GM12873 (cell line): ENCODE measurements around the gene ABI3BP.

ENCODE experiments used
- TF ChIP-seq, protein P1 (sequence below): IDR thresholded peaks from 2 replicates; pipeline ENCODE4 v1.5.1; 2012; ENCODE audit warnings: low read depth, mild to moderate bottlenecking, moderate library complexity, low read length, control low read depth; ENCODE audit not compliant: insufficient read depth; ENCODE audit errors: missing control alignments

The ABI3BP gene

DNA sequence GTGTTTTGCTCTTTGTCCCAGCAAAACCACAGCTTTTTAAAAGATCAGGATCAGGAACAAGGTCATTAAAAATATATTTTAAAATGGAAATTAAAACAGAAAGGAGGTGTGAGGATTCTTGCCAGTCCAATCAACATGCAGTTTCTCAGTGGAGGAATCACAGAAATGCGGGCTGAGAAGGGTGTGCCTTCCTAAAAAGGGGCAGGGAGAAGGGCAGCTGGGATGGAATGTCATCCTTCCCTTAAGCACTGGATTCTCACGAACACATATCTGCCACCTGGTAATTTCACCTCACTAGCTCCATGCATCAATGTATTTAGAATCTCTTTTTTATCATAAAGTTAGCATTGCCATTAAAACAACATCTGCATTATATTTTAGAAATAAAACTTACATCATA, 21.4 kb downstream of the ABI3BP start:
- TF ChIP-seq, protein P1, sequence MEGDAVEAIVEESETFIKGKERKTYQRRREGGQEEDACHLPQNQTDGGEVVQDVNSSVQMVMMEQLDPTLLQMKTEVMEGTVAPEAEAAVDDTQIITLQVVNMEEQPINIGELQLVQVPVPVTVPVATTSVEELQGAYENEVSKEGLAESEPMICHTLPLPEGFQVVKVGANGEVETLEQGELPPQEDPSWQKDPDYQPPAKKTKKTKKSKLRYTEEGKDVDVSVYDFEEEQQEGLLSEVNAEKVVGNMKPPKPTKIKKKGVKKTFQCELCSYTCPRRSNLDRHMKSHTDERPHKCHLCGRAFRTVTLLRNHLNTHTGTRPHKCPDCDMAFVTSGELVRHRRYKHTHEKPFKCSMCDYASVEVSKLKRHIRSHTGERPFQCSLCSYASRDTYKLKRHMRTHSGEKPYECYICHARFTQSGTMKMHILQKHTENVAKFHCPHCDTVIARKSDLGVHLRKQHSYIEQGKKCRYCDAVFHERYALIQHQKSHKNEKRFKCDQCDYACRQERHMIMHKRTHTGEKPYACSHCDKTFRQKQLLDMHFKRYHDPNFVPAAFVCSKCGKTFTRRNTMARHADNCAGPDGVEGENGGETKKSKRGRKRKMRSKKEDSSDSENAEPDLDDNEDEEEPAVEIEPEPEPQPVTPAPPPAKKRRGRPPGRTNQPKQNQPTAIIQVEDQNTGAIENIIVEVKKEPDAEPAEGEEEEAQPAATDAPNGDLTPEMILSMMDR = no peak

DNA sequence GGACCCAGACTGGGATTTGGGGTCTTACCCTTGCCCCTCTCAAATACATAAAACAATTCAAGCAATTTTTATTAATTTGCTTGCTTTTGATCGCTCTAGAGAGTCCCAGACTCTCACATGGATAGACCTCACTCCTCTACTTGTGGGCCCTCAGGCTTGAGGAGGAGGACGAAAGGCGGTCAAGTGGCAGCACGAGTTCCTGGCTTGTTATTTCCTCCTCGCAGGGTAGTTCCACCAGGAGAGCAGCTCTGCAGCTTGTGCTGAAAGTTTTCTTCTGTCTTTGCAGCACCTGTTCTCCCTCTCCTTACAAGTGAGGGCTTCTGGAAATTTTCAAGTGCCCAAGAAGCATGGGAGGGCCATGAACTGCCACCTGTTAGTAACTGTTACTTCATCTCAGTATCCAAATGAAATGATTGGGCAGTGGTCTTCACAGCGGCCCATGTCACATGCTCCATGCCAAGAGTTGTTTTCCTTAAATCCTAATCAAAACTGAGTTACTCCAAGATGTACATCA, 22.7 kb downstream of the ABI3BP start:
- TF ChIP-seq, protein P1 = no peak

DNA sequence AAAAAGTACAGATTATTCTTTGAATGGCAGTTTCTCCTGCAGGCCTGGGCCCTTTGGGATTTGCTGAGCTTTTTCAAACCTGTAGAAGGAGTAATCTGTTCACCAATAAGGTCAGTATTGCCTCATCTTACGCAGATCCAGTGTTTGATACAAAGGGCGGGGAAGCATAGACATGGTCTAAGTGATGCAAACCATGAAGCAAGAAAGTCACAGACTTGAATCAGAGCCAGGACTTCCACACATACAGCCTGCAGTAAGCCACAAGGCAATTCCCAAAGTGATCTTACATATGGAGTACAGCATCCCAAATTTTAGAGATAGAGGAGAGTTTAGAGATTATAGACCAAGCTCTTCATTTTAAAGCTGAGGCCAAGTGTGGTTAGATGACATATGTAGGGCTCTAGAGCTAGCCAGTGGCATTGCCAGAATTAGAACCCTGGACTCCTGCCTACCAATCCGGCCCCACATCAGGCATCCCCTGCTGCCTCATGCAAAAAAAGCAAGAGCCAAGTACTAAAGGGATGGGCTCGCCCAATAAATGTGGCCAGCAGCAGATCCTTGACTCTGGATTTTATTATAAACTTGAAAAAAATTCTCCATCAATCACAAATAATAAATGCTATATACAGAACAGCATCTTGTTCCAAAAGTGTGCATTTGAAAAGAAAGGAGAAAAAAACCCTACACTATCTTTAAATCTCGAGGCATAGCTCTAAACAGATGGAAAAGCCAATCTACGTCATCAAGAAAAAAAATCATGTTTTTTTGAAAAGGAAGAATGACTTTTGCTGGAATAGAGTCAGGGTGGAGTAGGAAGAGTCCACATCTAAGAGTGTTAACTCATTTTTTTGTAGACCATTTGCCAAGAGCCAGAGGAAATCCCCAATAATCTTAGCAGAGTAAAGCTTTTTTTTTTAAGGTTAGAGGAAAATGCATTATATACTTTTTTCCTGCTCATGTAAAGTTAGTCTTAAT, 24.0 kb downstream of the ABI3BP start:
- TF ChIP-seq, protein P1 = no peak

DNA sequence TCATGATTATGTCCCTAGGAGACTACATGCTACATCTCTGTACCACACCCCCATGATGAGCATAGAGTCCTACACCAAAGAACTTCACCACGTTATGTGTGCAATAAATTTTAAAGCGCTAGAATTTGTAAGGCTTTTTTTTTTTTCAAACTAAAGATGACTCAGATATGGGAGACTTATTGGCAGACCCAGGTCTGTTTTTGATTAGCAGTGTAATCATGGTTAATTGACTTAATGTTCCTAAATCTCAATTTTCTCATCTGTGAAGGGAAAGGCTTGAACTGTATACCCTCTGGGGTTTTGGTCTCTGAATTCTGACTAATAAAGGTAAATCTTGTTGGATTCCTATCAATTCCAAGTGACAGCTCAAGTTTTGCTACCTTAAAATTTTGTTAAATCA, 26.4 kb downstream of the ABI3BP start:
- TF ChIP-seq, protein P1 = no peak

DNA sequence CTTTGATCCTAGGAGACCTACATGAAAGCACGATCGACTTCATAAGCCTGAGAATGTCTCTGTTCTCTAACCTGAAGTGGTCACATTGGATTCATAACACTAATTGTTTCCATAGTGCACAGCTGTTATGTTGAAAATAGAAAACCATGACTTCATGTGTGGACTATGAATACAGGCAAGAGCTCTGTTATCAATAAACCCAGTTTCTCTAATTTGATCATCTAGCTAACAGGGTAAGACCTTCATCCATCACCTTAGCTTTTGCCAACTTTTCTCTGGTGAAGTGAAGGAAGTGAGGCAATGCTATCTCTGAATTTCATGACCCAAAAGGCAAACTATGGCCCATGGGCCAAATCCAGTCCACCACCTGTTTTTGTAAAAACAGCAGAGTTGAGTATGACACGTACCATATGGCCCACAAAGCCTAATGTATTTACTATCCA, 27.2 kb downstream of the ABI3BP start:
- TF ChIP-seq, protein P1 = no peak

DNA sequence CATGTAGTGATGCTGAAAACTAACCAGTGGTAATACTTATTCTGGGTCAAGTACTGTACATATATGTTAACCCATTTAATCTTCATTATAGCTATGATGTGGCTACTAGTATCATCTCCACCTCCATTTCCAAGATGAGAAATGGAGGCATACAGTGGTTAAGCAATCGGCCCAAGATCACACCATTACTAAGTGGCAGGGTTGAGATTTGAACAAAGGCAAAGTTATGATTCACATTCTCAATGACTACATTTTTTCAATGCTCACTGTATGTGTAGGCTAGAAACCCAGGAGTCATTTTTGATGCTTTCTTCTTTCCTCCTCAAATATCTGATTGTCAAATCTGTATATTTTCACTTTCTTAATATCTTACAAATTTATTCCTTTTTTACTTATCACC, 30.2 kb downstream of the ABI3BP start:
- TF ChIP-seq, protein P1 = no peak

DNA sequence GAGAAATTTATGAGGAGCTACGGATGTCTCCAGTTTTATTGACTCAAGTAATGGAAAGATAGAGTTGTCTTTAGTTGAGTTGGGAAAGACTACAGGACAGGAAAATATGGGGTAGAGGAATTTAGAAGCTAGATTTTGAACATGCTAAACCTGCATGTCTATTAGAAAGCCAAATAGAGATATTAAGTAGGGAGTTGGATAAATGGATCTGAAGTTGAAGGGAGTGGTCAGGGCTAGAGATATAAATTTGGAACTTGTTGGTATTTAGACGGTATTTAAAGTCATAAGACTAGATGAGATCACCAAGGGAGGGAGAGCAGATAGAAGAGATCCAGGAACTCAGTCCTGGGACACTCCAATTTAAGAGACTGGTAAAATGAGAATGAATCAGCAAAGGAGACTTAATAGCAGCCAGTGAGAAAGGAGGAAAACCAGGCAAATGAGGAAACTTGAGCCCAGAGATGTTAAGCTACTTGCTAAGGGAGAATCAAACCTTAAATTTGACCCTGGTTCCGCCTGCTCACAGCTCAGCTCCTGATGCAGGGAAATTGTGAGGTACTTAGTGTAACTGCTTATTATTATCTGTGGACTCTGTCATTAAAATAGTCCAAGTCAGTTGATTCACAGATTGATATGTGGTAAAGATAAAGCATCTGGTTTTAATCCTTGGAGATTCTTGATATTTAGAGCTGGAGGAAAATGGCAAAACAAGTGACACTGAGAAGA, 35.8 kb downstream of the ABI3BP start:
- TF ChIP-seq, protein P1 = no peak
